Left colon (tissue), 2 donors: ENCODE measurements around the gene CHCHD6. TPM values are rescaled to one million over a fixed set of nuclear protein-coding genes. Genes with fewer than 3 reads are reported as not detected.
A peak's percentile ranks its signal among the peaks of the same experiment; 100 is the strongest.

Experiments
- ATAC-seq: fragments of 200-7000 bp; cut with Tn5 transposase; one replicate; pipeline ENCODE4 v1.9.1; 2020; ENCODE audit warnings: mild to moderate bottlenecking, moderate library complexity
- DNase-seq, 2 donors: peaks; one replicate each; pipeline ENCODE4 v3.0.0-alpha.2; 2020
- intact Hi-C, 2 donors: fragments of 100-400 bp; cut with DNase I in 1 of 2; cut with micrococcal nuclease in 1 of 2; formaldehyde crosslinking; loops; one replicate each; pipeline versions ENCODE4 v1.11.2 to v1.14.0; 2022; cut with DNase I, micrococcal nuclease
- long read RNA-seq: library from polyadenylated mRNA; unstranded; transcript quantifications from one replicate; pipeline ENCODE4 v2.0.0, GENCODE V29; 2021
- total RNA-seq, 2 donors: library from RNA; stranded (reverse); fragmentation: NEBNext Ultra II Directional; extraction: Animal tissue kit (Norgen Biotek cat#: 25700); gene quantifications; one replicate each; pipeline ENCODE4 v1.2.1, GENCODE V29; 2021
- donor health status: DM: no; HTN: no; CAD: no.
- donor health status: DM: yes; HTN: yes; CAD: no.

CHCHD6 gene, protein sequence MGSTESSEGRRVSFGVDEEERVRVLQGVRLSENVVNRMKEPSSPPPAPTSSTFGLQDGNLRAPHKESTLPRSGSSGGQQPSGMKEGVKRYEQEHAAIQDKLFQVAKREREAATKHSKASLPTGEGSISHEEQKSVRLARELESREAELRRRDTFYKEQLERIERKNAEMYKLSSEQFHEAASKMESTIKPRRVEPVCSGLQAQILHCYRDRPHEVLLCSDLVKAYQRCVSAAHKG
- 10 to 100 TPM in 1 of 2 donors, 1 to 10 TPM in 1; 8.9 to 11.4 TPM for total RNA-seq
- long read RNA-seq, transcript CHCHD6-201 (8 exons, 1,006 nt): major isoform, 9 of 14 reads
- long read RNA-seq, partial matches to known transcripts: 1 of 14 reads
- long read RNA-seq, other reads (novel, unspliced or antisense): 4 of 14 reads

DNA sequence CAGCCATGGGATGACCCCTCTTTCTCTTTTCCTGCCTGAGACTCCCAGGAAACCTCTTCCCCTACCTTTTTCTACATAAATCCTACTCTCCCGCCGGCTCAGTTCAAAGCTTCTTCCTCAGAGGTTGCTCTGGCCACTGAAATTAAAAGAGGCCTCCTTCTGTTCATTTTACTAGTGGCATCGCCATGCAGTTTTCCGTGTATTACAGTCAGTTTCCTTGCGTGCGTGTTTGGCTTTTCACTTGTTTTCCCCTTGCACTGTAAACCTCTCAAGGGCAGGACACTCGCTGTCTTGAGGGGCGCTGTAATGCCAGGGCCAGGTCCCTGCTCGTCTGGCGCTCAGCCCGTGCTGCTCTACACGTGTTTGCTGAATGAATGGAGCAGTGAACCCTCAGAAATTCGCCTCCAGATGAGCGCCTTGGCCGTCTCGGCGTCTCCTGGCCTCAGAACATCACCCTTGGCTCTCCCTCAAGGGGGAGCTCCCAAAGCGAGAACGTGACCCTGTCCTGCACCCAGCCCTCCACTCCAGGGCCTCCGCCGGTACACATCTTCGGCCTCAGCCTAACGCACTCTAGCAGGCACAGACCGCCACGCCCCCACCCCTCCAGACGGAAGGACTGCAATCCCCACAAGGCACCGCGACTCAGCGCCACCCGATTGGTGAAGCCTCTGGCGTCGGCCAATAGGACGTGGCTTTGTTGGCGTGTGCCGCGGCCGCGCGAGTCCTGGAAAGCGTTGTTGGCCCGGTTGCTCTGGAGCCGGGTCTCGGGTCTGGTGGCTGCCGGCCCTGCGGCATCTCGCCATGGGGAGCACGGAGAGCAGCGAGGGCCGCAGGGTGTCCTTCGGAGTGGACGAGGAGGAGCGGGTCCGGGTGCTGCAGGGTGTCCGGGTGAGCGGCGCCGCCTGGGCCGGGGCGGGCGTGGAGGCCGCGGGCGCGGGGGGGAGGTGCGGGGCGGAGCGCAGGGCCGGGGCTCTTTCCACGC, at the start of gene CHCHD6:
Gene CHCHD6 (plus strand): TSS at position 729 of the 982 bp plus-strand sequence. CDS start 73 bp downstream, at position 802.
- DNase-seq: peak; percentile 92 to 97
- intact Hi-C loops: no loop called here
- peak; percentile 98 for ATAC-seq

DNA sequence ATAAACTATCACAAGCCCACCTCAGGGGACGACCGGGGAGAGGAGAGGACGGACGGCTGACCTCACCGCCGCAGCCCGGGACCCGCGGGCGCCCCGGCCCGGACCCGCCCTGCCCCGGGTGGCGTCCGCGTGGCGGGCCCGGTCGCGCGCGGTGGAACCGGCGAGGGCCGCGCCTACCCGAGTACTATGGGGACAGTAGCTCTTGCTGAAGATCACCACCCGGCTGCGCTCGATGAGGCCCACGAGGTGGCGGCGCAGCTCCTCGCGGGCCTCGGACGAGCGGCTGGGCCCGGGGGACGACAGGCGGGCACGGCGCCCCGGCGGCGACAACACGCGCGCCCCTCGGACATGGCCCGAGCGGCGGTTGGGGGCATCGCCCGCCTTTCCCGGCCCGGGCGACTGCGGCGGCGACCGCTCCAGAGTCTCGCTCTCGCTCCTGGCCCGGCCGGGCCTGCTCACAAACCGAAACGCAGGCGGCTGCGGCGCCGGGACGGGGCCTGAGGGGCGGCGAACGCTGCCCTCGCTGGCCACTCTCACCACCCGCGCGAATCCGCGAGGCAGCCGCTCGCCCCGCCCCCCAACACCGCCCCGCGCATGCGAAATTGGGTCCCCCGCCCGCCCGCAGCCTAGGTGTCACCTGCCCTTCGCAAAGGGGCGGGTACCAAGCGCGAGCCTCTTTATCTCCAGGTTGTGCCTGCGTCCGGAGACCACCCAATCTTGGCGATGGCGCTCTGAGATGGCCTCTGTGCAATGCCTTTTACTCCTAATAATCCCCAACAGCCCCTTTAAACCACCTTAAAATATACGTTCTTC, 49.3 kb upstream of the CHCHD6 start, which contains the start of gene TXNRD3:
Gene TXNRD3 (minus strand): TSS at position 554 of the 813 bp plus-strand sequence.
- DNase-seq (peak; percentile 82 to 91), ATAC-seq (peak; percentile 97)
- intact Hi-C loops: no loop called here

DNA sequence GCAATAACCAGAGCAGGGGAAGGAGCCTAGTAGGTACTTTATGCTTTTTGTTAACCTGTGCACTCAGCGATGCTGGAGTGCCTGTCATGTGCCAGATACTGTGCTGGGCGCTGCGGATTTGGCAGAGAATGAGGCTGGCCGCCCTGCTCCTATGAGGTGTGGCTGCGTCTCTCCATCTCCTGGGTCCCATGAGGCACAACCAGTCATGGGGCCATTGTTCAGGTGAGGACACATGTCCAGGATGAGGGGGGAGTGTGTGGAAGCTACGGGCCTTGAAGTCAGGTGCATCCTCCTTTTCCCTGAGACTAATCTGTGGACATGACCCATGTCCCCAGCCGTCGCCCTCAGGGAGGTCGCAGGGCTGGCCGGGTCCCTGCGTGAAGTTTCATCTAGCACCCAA, 48.2 kb upstream of the CHCHD6 start:
- ATAC-seq (no peak), DNase-seq (no peak)
- intact Hi-C loops: no loop called here

DNA sequence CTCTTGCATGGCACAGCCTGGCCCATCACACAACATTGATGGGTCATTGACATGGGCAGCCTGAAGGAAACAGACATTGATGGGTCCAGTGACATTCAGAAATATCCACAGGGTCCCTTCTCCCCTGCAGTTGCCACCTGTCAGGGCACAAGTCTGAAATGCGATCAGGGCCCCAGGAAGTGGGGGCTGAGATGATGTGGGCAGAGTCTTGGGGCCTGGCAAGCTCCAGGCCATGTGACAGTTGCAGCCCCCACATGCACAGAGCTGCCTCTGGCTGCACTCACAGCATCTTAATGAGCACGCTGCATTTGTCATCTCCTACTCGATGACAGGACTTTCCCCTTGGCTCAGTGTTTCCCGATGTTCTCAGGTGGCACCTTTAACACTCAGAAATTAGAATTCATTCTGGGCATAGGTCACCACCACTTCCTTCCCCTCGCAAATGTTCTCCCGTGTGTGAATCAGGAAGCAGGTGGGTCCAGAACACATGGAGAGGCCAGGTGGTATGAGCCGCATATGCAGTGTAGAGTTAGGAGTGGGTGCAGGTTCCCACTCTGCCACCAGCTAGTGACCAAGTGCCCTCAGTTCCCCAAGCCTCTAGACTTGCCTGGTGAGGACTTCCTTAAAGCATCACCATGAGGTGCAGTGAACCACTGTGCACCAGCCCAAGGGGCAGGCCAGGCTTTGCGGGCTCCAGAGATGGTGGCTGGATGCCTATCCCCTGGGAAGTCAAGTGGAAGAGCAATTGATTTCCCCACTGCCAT, 47.5 kb upstream of the CHCHD6 start:
- intact Hi-C loops: no loop called here
- ATAC-seq (no peak), DNase-seq (no peak)

DNA sequence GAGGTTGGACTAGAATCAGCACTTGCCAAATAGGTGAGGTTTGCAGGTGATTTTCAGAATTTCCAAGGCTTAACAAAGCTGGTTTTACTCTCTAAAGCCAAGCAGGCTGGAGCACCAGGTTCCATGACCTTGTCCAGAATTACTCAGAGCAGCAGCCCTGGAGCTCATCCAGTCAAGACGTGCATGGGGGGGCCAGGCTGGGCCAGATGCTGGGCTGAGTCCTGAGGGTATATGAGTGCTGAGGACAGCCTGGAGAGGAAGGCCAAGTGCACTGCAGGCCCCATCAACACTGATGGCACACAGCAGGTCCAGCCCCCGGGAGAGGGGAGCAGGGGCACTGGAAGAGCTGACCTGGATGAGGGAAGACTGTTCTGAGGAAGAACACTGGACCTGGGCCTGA, 46.1 kb upstream of the CHCHD6 start:
- no peak for ATAC-seq
- no peak for DNase-seq
- intact Hi-C loops: no loop called here

DNA sequence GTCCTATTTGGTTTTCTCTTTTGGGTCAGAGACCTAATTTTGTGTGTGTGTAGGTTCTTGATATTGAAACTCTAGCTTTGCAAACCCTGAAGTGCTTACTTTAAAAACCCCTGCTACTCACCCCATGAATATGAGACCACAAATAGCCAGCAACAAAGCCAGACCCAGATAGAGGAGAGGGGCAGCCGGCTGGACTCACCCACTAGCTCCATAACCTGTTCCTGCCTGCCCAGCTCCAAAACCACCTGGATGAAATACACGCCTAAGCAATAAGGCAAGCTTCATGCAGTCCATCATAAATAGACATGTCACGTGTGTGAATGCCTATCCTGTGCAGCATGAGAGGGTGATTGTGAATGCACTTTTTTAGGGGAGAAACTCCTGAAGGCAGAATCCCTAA, 45.5 kb upstream of the CHCHD6 start:
- intact Hi-C loops: no loop called here
- ATAC-seq (no peak), DNase-seq (no peak)

DNA sequence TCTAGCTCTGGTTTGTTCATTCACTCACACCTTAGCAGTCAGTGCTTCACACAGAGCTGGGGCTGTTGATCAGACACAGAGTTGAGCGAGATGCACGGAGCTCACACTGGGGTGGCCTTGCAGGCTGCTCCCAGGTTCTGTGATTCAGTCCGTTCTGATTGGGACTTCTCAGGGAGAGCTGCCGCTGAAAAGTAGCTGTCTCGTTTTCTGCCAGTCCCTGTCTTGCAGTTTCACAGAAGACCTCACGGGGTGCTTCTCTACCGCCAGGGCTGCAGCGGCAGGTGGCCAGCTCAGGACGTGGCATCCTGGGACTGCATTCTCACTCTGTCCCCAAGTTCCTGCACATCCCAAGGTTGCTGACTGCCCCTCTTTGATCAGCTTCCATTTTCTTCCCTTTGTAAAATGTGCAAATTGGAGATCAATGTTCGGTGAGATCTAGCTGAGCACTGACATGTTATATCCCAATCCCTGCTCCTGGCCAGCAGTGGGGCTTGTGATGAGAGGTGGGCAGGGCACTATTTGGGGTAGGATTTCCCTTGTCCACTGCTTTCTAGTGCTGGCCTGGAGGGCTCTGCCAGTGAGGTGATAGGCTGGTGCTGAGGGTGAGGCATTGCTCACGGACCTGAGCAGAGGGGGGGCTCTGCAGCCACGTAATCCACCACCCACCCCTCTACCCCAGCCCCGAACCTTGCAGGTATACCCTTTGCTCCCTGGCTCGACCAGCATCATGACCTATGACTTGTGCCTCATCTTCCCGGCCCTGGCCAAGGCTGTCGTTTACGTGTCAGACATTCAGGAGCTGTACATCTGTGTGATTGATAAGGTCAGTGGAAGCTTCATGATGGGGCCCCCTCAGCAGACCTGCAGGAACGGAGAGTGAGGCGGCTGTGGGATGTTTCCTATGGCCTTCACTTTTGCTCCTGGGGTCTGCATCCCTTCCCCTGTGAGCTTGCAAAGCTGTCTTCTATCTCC, 43.8 kb upstream of the CHCHD6 start:
- intact Hi-C loops: no loop called here
- DNase-seq (no peak), ATAC-seq (peak; percentile 57)

DNA sequence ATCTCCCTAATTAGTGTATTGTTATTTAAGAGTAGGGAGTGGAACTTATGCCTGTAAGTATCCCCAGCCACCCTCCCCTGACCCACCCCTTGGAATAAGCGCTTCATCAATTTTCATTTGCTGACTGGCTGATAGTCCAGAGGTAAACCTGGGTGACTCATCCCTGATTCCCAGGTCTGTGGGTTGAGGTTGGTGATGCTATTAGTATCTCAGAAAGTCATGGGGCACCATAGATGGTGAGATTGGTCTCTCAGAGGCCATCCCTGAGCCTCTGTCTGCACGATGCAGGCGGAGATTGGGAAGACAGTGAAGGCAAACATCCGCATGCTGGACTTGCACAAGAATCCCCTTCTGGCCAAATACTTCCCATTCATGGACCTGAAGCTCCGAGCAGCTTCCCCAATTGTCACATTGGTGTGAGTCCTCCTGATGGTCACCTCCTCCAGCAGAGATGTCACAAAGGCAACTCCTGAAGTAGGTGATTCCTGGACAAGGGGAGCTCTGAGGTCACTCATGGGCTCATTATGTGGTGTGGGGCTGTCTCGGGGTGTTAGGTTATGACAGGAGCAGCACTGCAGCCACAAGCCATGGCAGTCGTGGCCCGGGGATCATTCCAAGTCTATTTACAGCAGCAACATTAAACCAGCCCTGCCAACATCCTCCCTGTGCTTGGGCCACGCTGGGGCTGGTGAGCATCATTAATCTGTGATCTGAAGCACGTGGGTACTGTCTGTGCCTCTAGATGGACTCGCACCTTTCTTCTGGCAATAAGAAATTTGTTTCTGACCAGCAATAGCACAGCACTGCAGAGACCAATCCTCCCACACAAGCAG, 42.3 kb upstream of the CHCHD6 start:
- no peak for DNase-seq
- intact Hi-C loops: no loop called here
- ATAC-seq: no peak

DNA sequence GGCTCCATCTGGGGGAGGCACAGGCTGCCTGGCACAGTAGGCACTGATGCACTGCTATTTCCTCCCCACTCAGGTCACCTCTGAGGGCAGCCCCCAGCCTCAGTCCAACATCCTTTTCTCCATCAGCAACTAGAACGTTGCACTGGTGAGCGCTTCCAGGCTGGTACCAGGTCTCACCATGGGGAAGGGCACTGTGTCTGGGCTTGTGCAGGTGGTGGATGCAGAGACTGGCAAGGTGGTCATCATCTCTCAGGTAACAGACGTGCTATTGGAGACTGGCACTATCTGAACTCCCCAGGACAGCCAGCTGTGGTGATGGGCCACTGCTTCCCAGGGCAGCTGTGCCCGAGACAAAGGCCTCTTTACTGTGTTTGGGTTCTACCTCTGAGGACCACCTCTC, 40.8 kb upstream of the CHCHD6 start:
- no peak for DNase-seq
- intact Hi-C loops: no loop called here
- no peak for ATAC-seq

DNA sequence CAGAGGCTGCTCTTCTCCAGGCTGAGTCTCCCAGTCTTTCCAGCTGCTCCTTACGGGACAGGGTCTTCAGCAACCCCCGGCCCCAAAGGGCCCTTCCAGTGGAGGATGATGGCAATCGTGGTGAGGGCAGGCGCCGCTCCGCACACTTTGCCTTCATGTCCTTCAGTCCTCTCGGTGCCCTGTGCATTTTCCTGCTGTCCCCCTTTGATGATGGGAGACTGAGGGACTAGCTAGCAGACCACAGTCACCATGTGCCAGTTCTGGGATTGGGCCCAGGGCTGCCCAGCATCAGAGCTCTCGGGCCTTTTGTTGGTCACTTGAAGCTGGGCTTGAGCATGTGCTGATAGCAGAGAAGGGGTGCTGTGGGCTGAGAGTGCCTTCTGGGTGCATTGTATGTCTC, 40.3 kb upstream of the CHCHD6 start:
- ATAC-seq (no peak), DNase-seq (no peak)
- intact Hi-C loops: no loop called here

DNA sequence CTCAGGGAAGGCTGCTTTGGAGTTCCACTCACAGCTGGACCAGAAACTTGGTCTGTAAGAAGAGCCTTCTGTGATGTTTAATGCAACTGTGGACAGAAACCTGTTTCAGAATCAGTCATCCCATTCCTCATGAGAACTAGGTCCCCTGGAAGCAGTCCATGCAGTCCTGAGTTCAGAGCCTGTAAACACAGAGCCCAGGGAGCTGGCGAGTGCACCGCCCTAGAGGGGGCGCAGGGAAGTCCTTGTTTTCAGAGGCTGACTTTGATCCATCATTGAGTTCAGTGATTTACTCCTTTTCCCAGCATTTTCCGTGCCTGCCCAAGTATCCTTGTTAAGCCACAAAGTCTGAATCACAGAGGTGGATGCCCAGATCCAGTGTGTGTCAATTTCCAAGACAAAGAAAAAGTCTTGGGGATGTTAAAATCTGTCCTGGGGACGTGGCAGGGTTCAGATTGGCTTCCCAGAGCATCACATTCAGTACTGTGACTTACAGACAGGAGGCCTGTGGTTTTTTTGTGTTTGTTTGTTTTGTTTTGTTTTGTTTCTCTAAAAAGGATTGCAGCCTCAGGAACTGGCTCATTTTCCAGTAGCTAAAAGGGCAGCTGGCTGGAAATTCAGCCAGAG, 39.3 kb upstream of the CHCHD6 start:
- ATAC-seq (no peak), DNase-seq (no peak)
- intact Hi-C loops: no loop called here

DNA sequence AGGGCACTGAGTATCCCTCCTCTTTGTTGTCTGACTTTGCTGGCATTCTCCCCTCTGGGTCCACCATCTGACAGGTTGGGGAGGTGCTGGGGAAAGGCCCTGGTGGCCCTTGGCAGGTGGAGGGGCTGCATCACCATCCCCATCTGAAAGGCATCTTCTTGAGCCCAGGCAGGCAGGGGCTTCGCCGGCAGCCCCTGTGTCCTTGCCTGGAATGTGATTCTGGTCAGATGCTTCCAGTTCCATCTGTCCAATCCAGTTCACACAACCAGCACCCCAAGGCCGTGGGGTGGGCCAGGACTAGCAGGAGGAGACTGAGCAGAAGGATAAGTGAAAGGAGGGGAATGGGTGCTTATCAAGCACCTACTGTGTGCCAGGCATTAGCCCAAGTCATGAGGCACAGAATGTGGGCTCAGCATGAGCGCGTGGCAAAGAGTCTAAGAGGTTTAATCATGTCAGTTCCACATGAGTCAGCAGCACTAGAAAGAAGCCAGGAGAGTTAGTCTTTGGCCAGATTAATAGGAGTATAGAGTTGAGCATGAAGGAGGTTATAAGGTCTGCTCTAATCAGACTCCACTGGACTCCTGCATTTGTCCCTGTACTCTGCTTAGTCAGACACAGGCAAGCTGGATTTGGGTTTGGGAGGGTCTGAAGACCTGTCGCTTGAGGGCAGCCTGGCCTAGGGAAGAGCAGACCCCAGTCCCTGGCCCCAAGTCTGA, 38.7 kb upstream of the CHCHD6 start:
- intact Hi-C loops: no loop called here
- ATAC-seq: no peak
- DNase-seq: no peak

DNA sequence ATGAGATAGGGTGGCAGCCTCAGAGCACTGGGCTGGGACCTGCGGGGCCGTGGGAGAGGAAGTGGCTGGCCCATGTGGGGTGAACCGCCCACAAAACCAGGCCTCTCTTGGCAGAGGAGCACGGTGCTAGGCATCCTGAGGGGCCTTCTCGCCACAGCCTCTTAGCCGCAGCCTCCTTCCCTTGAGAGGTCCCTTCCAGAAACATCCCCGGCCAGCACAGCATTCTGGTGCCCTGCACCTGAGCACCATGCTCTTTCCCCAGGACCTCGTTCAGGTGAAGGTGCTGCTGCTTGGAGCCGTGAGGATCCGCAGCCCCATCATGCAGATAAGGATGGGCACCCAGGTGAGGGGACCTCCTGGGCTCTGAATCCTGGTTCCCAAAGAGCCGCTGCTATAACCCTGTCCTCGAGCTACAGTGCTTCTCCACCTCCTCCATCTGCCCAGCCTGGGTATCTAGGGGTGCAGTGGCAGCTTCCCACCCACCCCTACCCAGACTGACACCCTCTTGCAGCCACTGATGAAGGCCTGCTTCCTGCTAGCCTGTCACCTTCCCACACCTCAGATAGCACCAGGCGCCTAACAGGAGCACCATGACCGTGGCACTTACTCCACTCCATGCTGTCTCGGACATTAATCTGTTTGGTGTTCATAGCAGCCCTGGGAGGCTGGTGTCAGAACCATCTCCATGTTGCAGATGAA, 37.9 kb upstream of the CHCHD6 start:
- DNase-seq: no peak
- intact Hi-C loops: no loop called here
- ATAC-seq: no peak

DNA sequence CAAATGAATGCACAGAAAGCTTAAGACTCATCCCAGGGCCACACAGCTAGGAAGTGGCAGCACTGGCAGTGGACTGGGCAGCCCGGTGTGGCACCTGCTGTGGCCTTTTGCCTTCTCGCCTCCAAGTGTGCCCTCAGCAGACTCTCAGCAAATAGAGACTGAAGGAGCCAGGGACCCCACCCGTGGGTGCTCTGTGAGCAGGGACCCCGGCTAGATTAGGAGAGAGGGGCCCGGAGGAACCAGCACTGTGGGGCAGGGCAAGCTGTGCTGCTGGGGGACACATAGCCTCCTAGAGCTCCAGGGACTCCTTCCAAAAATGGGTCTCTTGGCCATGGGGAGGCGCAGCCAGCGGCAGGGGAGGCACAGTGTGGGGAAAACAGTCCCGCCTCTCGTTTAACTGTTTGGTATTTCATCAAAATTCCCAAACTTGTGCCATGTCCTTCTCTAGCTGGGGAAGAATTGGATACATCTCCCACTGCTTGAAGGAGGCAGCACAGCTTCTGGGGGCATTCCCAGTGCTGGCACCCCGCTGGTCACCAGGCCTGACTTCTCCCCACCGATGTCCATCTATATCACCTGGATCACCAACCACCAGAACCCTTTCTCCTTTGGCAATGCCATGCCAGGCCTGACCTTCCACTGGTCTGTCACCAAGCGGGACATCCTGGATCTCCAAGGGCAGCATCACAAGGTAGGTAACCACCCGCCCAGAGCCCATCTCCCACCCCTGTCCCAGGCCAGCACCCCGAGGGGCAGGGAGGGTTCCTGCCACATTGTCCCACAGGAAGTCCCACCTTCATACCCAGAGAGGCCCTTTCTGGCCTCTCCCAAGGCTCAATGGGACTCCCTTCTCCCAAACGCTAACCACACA, 37.1 kb upstream of the CHCHD6 start:
- no peak for DNase-seq
- intact Hi-C loops: no loop called here
- no peak for ATAC-seq
